Neural progenitor cell (in vitro differentiated cells): Measurements from ENCODE around the gene INTU. TPM values are rescaled to one million over a fixed set of nuclear protein-coding genes. Genes with fewer than 3 reads are reported as not detected.

Experiments used
- DNase-seq: peaks from one replicate; pipeline ENCODE4 v3.0.0-alpha.2; 2016; ENCODE audit warnings: low spot score
- H2AFZ ChIP-seq: fragments of 200-600 bp; sonication (generic); replicated peaks from 2 replicates; pipeline ENCODE4 v1.6.1; 2016; ENCODE audit warnings: antibody characterized with exemption
- H3F3A ChIP-seq: fragments of 200-600 bp; sonication (generic); 2 replicates; pipeline ENCODE4 v1.6.1; 2016; ENCODE audit warnings: antibody characterized with exemption, low read depth
- H3K27ac ChIP-seq: fragments of 200-600 bp; sonication (generic); 2 replicates; pipeline ENCODE4 v1.5.1; 2016; ENCODE audit warnings: mild to moderate bottlenecking
- H3K27me3 ChIP-seq: fragments of 200-600 bp; sonication (generic); 2 replicates; pipeline ENCODE4 v1.6.1; 2016; ENCODE audit warnings: mild to moderate bottlenecking, moderate library complexity
- H3K36me3 ChIP-seq: fragments of 200-600 bp; sonication (generic); 2 replicates; pipeline ENCODE4 v1.5.1; 2016
- H3K4me1 ChIP-seq: fragments of 200-600 bp; sonication (generic); 2 replicates; pipeline ENCODE4 v1.6.1; 2016; ENCODE audit warnings: mixed run types
- H3K4me2 ChIP-seq: fragments of 200-600 bp; sonication (generic); 2 replicates; pipeline ENCODE4 v1.6.1; 2016
- H3K4me3 ChIP-seq: fragments of 200-600 bp; sonication (generic); 2 replicates; pipeline ENCODE4 v1.5.1; 2016
- H3K79me2 ChIP-seq: fragments of 200-600 bp; sonication (generic); 2 replicates; pipeline ENCODE4 v1.6.1; 2016; ENCODE audit warnings: low read depth
- H3K9ac ChIP-seq: fragments of 200-600 bp; sonication (generic); 2 replicates; pipeline ENCODE4 v1.6.1; 2016
- H3K9me3 ChIP-seq: fragments of 200-600 bp; sonication (generic); 2 replicates; pipeline ENCODE4 v1.5.1; 2016; ENCODE audit warnings: low read depth
- H4K20me1 ChIP-seq: fragments of 200-600 bp; sonication (generic); 2 replicates; pipeline ENCODE4 v1.6.1; 2016; ENCODE audit warnings: low read depth
- H3K27ac Mint-ChIP-seq: 3 replicates; pipeline ENCODE4 v1.8.0; 2021; ENCODE audit warnings: mixed read lengths
- H3K27me3 Mint-ChIP-seq: 2 replicates; pipeline ENCODE4 v1.8.0; 2022; ENCODE audit warnings: low read depth, mild to moderate bottlenecking, inconsistent platforms, moderate library complexity, mixed read lengths; ENCODE audit not compliant: insufficient read depth
- H3K36me3 Mint-ChIP-seq: 3 replicates; pipeline ENCODE4 v1.8.0; 2021; ENCODE audit warnings: mixed read lengths
- H3K4me1 Mint-ChIP-seq: 3 replicates; pipeline ENCODE4 v1.8.0; 2021; ENCODE audit warnings: mixed read lengths
- H3K4me3 Mint-ChIP-seq: 3 replicates; pipeline ENCODE4 v1.8.0; 2021; ENCODE audit warnings: mild to moderate bottlenecking, moderate library complexity, mixed read lengths
- H3K9me3 Mint-ChIP-seq: 3 replicates; pipeline ENCODE4 v1.8.0; 2020; ENCODE audit warnings: mixed read lengths
- EZH2 ChIP-seq: fragments of 200-600 bp; sonication (generic); IDR thresholded peaks from 2 replicates; pipeline ENCODE4 v1.6.1; 2017; ENCODE audit warnings: antibody characterized with exemption, mild to moderate bottlenecking, moderate library complexity
- EZH2phosphoT487 ChIP-seq: fragments of 200-600 bp; sonication (generic); IDR thresholded peaks from 2 replicates; pipeline ENCODE4 v1.6.1; 2017; ENCODE audit warnings: antibody characterized with exemption
- total RNA-seq: library from RNA; depleted of rRNA; stranded (reverse); fragments of >200 nt; gene quantifications from 2 replicates; pipeline ENCODE4 v1.2.3, GENCODE V29; 2015; ENCODE audit warnings: low replicate concordance
- TF ChIP-seq, protein P1 (sequence below): fragments of 200-600 bp; sonication (generic); IDR thresholded peaks from 2 replicates; pipeline ENCODE4 v1.5.1; 2017; ENCODE audit warnings: antibody characterized with exemption, mild to moderate bottlenecking

The INTU gene
- total RNA-seq, 1 donor from 2014 or later: 31.2 TPM

DNA sequence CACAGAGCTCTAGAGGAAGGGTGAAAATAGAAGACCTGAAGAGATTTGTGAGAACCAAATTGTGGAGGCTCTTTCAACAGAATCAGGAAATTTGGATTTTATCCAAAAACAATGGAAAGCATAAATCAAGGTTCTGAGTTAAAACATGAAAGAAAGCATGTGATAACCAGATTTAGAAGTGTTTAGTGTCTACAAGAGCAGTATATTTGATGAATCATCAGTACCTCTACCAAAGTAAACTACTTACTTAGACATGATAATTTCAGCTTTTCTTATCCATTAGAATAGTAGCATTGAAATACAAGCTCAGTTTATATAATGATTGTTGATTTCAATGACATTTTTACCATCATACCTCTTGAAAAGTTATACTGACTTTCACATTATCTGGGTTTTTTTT, 25.9 kb upstream of the INTU start:
- no peak overlapping the region for H3K9ac ChIP-seq
- H3K27me3 ChIP-seq: no peaks in the 10 kb centered on the region
- Mint-ChIP-seq H3K27ac (no peak overlapping the region), H3K27me3 (no peaks in the 10 kb centered on the region), H3K4me1 (peaks cover 17% of the 10 kb centered on the region), H3K9me3 (no peaks in the 10 kb centered on the region), H3K4me3 (no peak overlapping the region), H3K36me3 (no peaks in the 10 kb centered on the region)
- H2AFZ ChIP-seq: no peak overlapping the region
- H3K27ac ChIP-seq: no peak overlapping the region
- no peak for TF ChIP-seq EZH2
- TF ChIP-seq, protein P1, sequence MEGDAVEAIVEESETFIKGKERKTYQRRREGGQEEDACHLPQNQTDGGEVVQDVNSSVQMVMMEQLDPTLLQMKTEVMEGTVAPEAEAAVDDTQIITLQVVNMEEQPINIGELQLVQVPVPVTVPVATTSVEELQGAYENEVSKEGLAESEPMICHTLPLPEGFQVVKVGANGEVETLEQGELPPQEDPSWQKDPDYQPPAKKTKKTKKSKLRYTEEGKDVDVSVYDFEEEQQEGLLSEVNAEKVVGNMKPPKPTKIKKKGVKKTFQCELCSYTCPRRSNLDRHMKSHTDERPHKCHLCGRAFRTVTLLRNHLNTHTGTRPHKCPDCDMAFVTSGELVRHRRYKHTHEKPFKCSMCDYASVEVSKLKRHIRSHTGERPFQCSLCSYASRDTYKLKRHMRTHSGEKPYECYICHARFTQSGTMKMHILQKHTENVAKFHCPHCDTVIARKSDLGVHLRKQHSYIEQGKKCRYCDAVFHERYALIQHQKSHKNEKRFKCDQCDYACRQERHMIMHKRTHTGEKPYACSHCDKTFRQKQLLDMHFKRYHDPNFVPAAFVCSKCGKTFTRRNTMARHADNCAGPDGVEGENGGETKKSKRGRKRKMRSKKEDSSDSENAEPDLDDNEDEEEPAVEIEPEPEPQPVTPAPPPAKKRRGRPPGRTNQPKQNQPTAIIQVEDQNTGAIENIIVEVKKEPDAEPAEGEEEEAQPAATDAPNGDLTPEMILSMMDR: no peak
- TF ChIP-seq EZH2phosphoT487: no peak
- H3K4me3 ChIP-seq: no peak overlapping the region
- no peaks in the 10 kb centered on the region for H3K9me3 ChIP-seq
- no peaks in the 10 kb centered on the region for H3K36me3 ChIP-seq
- H4K20me1 ChIP-seq: no peaks in the 10 kb centered on the region
- DNase-seq: no peak
- H3K4me2 ChIP-seq: no peak overlapping the region
- H3K4me1 ChIP-seq: peaks cover 8% of the 10 kb centered on the region
- H3K79me2 ChIP-seq: no peaks in the 10 kb centered on the region
- H3F3A ChIP-seq: peaks cover 5% of the 10 kb centered on the region

GRCh38 chr4:127609484-127609883, 23.3 kb upstream of the INTU start:
- no peaks in the 10 kb centered on the region for H3K27me3 ChIP-seq
- no peak overlapping the region for H3K4me3 Mint-ChIP-seq
- no peak overlapping the region for H3K4me2 ChIP-seq

GRCh38 chr4:127610488-127610887, 22.3 kb upstream of the INTU start:
- Mint-ChIP-seq H3K4me1 (peaks cover 8% of the 10 kb centered on the region), H3K36me3 (no peaks in the 10 kb centered on the region), H3K4me3 (no peak overlapping the region), H3K27me3 (no peaks in the 10 kb centered on the region), H3K27ac (no peak overlapping the region), H3K9me3 (no peaks in the 10 kb centered on the region)
- no peaks in the 10 kb centered on the region for H3K27me3 ChIP-seq
- no peaks in the 10 kb centered on the region for H3K36me3 ChIP-seq
- no peaks in the 10 kb centered on the region for H3F3A ChIP-seq
- TF ChIP-seq EZH2 (no peak), EZH2phosphoT487 (no peak)
- TF ChIP-seq, protein P1: no peak
- no peaks in the 10 kb centered on the region for H3K79me2 ChIP-seq
- H3K27ac ChIP-seq: no peak overlapping the region
- H3K4me1 ChIP-seq: no peaks in the 10 kb centered on the region
- DNase-seq: no peak
- H2AFZ ChIP-seq: no peak overlapping the region
- no peak overlapping the region for H3K4me2 ChIP-seq
- H3K9ac ChIP-seq: no peak overlapping the region
- H4K20me1 ChIP-seq: no peaks in the 10 kb centered on the region
- H3K4me3 ChIP-seq: no peak overlapping the region
- H3K9me3 ChIP-seq: no peaks in the 10 kb centered on the region

More at GRCh38 chr4:127609484-127609883, 23.3 kb upstream of the INTU start:
- peaks cover 17% of the 10 kb centered on the region for H3K4me1 Mint-ChIP-seq
- peaks cover 4% of the 10 kb centered on the region for H3F3A ChIP-seq
- H3K27me3 Mint-ChIP-seq: no peaks in the 10 kb centered on the region
- H4K20me1 ChIP-seq: no peaks in the 10 kb centered on the region
- no peaks in the 10 kb centered on the region for H3K79me2 ChIP-seq
- no peaks in the 10 kb centered on the region for H3K36me3 Mint-ChIP-seq
- no peaks in the 10 kb centered on the region for H3K36me3 ChIP-seq
- peaks cover 8% of the 10 kb centered on the region for H3K4me1 ChIP-seq
- no peak for DNase-seq
- TF ChIP-seq EZH2phosphoT487: no peak
- TF ChIP-seq EZH2: no peak
- TF ChIP-seq, protein P1: no peak
- H3K9ac ChIP-seq: no peak overlapping the region
- H3K9me3 ChIP-seq: no peaks in the 10 kb centered on the region
- H3K4me3 ChIP-seq: no peak overlapping the region
- no peak overlapping the region for H3K27ac Mint-ChIP-seq
- peak overlapping the region; percentile 50 for H2AFZ ChIP-seq
- no peak overlapping the region for H3K27ac ChIP-seq
- H3K9me3 Mint-ChIP-seq: no peaks in the 10 kb centered on the region
